OCI-LY1 (cell line): ENCODE results near the gene SREBF1.
A peak's percentile ranks its signal among the peaks of the same experiment; 100 is the strongest.

Source experiments
- H2AFZ ChIP-seq: fragments of 200-600 bp; sonication (generic), shearing (Covaris generic); 2 replicates; pipeline ENCODE4 v1.6.0; 2014; ENCODE audit warnings: antibody characterized with exemption, mild to moderate bottlenecking, low read length
- H3F3A ChIP-seq: fragments of 200-600 bp; sonication (generic), shearing (Covaris generic); 2 replicates; pipeline ENCODE4 v1.6.0; 2014; ENCODE audit warnings: mild to moderate bottlenecking, antibody characterized with exemption, low read length, moderate library complexity; ENCODE audit not compliant: insufficient read depth
- H3K27ac ChIP-seq: fragments of 200-600 bp; sonication (generic); 2 replicates; pipeline ENCODE4 v1.5.1; 2014; ENCODE audit warnings: low read length, mixed run types, mild to moderate bottlenecking, low read depth; ENCODE audit not compliant: poor library complexity, severe bottlenecking
- H3K27me3 ChIP-seq: fragments of 200-600 bp; sonication (generic); 2 replicates; pipeline ENCODE4 v1.6.0; 2014; ENCODE audit warnings: antibody characterized with exemption, mild to moderate bottlenecking, low read length, moderate library complexity; ENCODE audit not compliant: insufficient read depth
- H3K36me3 ChIP-seq: fragments of 200-600 bp; sonication (generic); 2 replicates; pipeline ENCODE4 v1.6.1; 2014; ENCODE audit warnings: mild to moderate bottlenecking, antibody characterized with exemption, low read length, moderate library complexity, mixed read lengths; ENCODE audit not compliant: insufficient read depth
- H3K4me1 ChIP-seq: fragments of 200-600 bp; sonication (generic); 2 replicates; pipeline ENCODE4 v1.5.1; 2014; ENCODE audit warnings: mild to moderate bottlenecking, low read length, moderate library complexity; ENCODE audit not compliant: insufficient read depth, severe bottlenecking
- H3K4me2 ChIP-seq: fragments of 200-600 bp; sonication (generic), shearing (Covaris generic); 2 replicates; pipeline ENCODE4 v1.6.1; 2014; ENCODE audit warnings: low read length
- H3K4me3 ChIP-seq: fragments of 200-600 bp; sonication (generic); 2 replicates; pipeline ENCODE4 v1.5.1; 2014; ENCODE audit warnings: low read length, low read depth, mild to moderate bottlenecking, mixed read lengths; ENCODE audit not compliant: poor library complexity, severe bottlenecking
- H3K79me2 ChIP-seq: fragments of 200-600 bp; shearing (Covaris generic); 2 replicates; pipeline ENCODE4 v1.6.1; 2016; ENCODE audit warnings: mixed run types, low read length, mixed read lengths; ENCODE audit not compliant: insufficient read depth
- H3K9ac ChIP-seq: fragments of 200-600 bp; sonication (generic), shearing (Covaris generic); 2 replicates; pipeline ENCODE4 v1.6.1; 2014; ENCODE audit warnings: mild to moderate bottlenecking, low read length, mixed read lengths
- H3K9me2 ChIP-seq: fragments of 200-600 bp; sonication (generic), shearing (Covaris generic); 2 replicates; pipeline ENCODE4 v1.6.1; 2014; ENCODE audit warnings: low read depth, mild to moderate bottlenecking, low read length, mixed read lengths
- H3K9me3 ChIP-seq: fragments of 200-600 bp; shearing (Covaris generic); 2 replicates; pipeline ENCODE4 v1.6.1; 2014; ENCODE audit warnings: low read length, mixed read lengths
- H4K20me1 ChIP-seq: fragments of 200-600 bp; sonication (generic), shearing (Covaris generic); 2 replicates; pipeline ENCODE4 v1.6.0; 2016; ENCODE audit warnings: mild to moderate bottlenecking, low read length; ENCODE audit not compliant: insufficient read depth
- CTCF ChIP-seq: fragments of 200-600 bp; sonication (generic), shearing (Covaris generic); IDR thresholded peaks from 2 replicates; pipeline ENCODE4 v1.5.1; 2017; ENCODE audit warnings: mild to moderate bottlenecking, antibody characterized with exemption, low read length, moderate library complexity, mixed read lengths
- EZH2 ChIP-seq: fragments of 200-600 bp; sonication (generic), shearing (Covaris generic); IDR thresholded peaks from 2 replicates; pipeline ENCODE4 v1.8.0; 2017; ENCODE audit warnings: borderline replicate concordance, mixed run types, mild to moderate bottlenecking, antibody characterized with exemption, low read length, moderate library complexity, mixed read lengths

Gene SREBF1

GRCh38 chr17:17813725-17814095, 23.1 kb downstream of the SREBF1 start:
- H3K9ac ChIP-seq = no peak overlapping the region
- no peaks in the 10 kb centered on the region for H3K9me2 ChIP-seq
- H3K4me1 ChIP-seq = peaks cover 4% of the 10 kb centered on the region

GRCh38 chr17:17813055-17813724, 23.6 kb downstream of the SREBF1 start:
- Histone ChIP-seq H2AFZ (no peak overlapping the region), H3K79me2 (no peaks in the 10 kb centered on the region), H3K36me3 (peaks cover 71% of the 10 kb centered on the region), H3K4me2 (no peak overlapping the region), H3F3A (no peaks in the 10 kb centered on the region), H3K9me3 (no peaks in the 10 kb centered on the region), H4K20me1 (no peaks in the 10 kb centered on the region), H3K27ac (no peak overlapping the region), H3K4me3 (no peak overlapping the region), H3K27me3 (no peaks in the 10 kb centered on the region), H3K4me1 (peaks cover 4% of the 10 kb centered on the region), H3K9ac (no peak overlapping the region), H3K9me2 (no peaks in the 10 kb centered on the region)
- no peak for TF ChIP-seq CTCF
- no peak for TF ChIP-seq EZH2

More at GRCh38 chr17:17813725-17814095, 23.1 kb downstream of the SREBF1 start:
- Histone ChIP-seq H3K36me3 (peaks cover 76% of the 10 kb centered on the region), H3K27me3 (no peaks in the 10 kb centered on the region), H3K79me2 (no peaks in the 10 kb centered on the region), H2AFZ (no peak overlapping the region), H3F3A (no peaks in the 10 kb centered on the region), H4K20me1 (no peaks in the 10 kb centered on the region), H3K4me2 (no peak overlapping the region), H3K27ac (no peak overlapping the region), H3K9me3 (no peaks in the 10 kb centered on the region), H3K4me3 (no peak overlapping the region)
- TF ChIP-seq EZH2 (no peak), CTCF (no peak)

GRCh38 chr17:17812211-17813054, 24.4 kb downstream of the SREBF1 start:
- no peak overlapping the region for H3K4me3 ChIP-seq
- H3K27me3 ChIP-seq = no peaks in the 10 kb centered on the region
- H3K79me2 ChIP-seq = no peaks in the 10 kb centered on the region
- no peak overlapping the region for H2AFZ ChIP-seq
- no peaks in the 10 kb centered on the region for H3K9me2 ChIP-seq
- peaks cover 4% of the 10 kb centered on the region for H3K4me1 ChIP-seq
- H3K9me3 ChIP-seq = no peaks in the 10 kb centered on the region
- no peak overlapping the region for H3K4me2 ChIP-seq
- H3K27ac ChIP-seq = no peak overlapping the region
- no peak for TF ChIP-seq EZH2
- peak; percentile 97 for TF ChIP-seq CTCF
- H4K20me1 ChIP-seq = no peaks in the 10 kb centered on the region
- no peaks in the 10 kb centered on the region for H3F3A ChIP-seq
- peaks cover 64% of the 10 kb centered on the region for H3K36me3 ChIP-seq
- H3K9ac ChIP-seq = no peak overlapping the region
